Panc1 (cell line): ENCODE measurements around the gene CEP83. TPM values are rescaled to one million over a fixed set of nuclear protein-coding genes. Genes with fewer than 3 reads are reported as not detected.

ENCODE experiments used
- ATAC-seq: fragments of 200-7000 bp; cut with Tn5 transposase; 2 replicates; pipeline ENCODE4 v1.9.1; 2020; ENCODE audit warnings: mild to moderate bottlenecking, moderate library complexity
- BruUV-seq: library from RNA; stranded (reverse); fragments of 400-500 nt; replicated peaks from 2 replicates; lab custom pipeline; 2021; lab: Mats Ljungman, UMichigan
- CTCF ChIA-PET: fragments of 300-600 bp; sonication (Branson Sonifier 250); formaldehyde crosslinking; loops from one replicate; lab custom pipeline; 2022; ENCODE audit warnings: antibody characterized with exemption; lab: Charles Lee
- POLR2A ChIA-PET: fragments of 300-600 bp; sonication (Branson Sonifier 250); formaldehyde crosslinking; loops from one replicate; lab custom pipeline; 2022; ENCODE audit warnings: antibody characterized with exemption; lab: Charles Lee
- DNase-seq: peaks from one replicate; pipeline ENCODE4 v3.0.0-alpha.2; 2010; ENCODE audit warnings: low read depth, low spot score
- H3K27ac ChIP-seq: 2 replicates; pipeline ENCODE4 v1.5.1; 2011; ENCODE audit warnings: mild to moderate bottlenecking, low read length, inconsistent platforms
- H3K27me3 ChIP-seq: fragments of 200-500 bp; sonication (Bioruptor generic); 2 replicates; pipeline ENCODE4 v1.6.0; 2014; ENCODE audit warnings: low read length, inconsistent platforms; ENCODE audit not compliant: control insufficient read depth, insufficient read depth
- H3K36me3 ChIP-seq: fragments of 200-500 bp; sonication (Bioruptor generic); 2 replicates; pipeline ENCODE4 v1.5.1; 2014; ENCODE audit warnings: inconsistent platforms, mild to moderate bottlenecking, low read length, moderate library complexity; ENCODE audit not compliant: control insufficient read depth, insufficient read depth
- H3K4me1 ChIP-seq: 2 replicates; pipeline ENCODE4 v1.5.1; 2011; ENCODE audit warnings: inconsistent platforms, mild to moderate bottlenecking, low read length, moderate library complexity; ENCODE audit not compliant: control insufficient read depth, insufficient read depth
- H3K4me3 ChIP-seq, 2 experiments: 2 replicates each; pipeline ENCODE4 v1.5.1; 2011 to 2012; ENCODE audit warnings: low read depth in 2 of 2, low read length in 2 of 2, mild to moderate bottlenecking in 2 of 2, inconsistent platforms in 1 of 2, moderate library complexity in 1 of 2
- H3K9me3 ChIP-seq: fragments of 200-500 bp; sonication (Bioruptor generic); 2 replicates; pipeline ENCODE4 v1.5.1; 2014; ENCODE audit warnings: low read depth, mild to moderate bottlenecking, inconsistent platforms, low read length, moderate library complexity; ENCODE audit not compliant: control insufficient read depth, insufficient read depth
- POLR2AphosphoS5 ChIP-seq: IDR thresholded peaks from 2 replicates; pipeline ENCODE4 v1.6.1; 2012; ENCODE audit warnings: mild to moderate bottlenecking, low read depth, low read length, moderate library complexity
- SIN3A ChIP-seq: IDR thresholded peaks from 2 replicates; pipeline ENCODE4 v1.6.1; 2012; ENCODE audit warnings: low read depth, mild to moderate bottlenecking, low read length, moderate library complexity, borderline replicate concordance; ENCODE audit not compliant: insufficient read depth
- TCF7L2 ChIP-seq: IDR thresholded peaks from 2 replicates; pipeline ENCODE4 v1.6.1; 2011; ENCODE audit warnings: mild to moderate bottlenecking, low read depth, low read length, inconsistent platforms
- in situ Hi-C: cut with HindIII; loops from 2 replicates; pipeline ENCODE4 v1.10.0; 2016; ENCODE audit warnings: low sequenced_read_pairs, low pct_unique_long_range_greater_than_20kb
- intact Hi-C: fragments of 100-400 bp; cut with micrococcal nuclease; formaldehyde crosslinking; loops from one replicate; pipeline ENCODE4 v1.10.0; 2022; ENCODE audit not compliant: unreplicated experiment
- total RNA-seq: library from RNA; stranded (reverse); gene quantifications from one replicate; pipeline ENCODE4 v1.2.1, GENCODE V29; 2021; ENCODE audit not compliant: unreplicated experiment
- TF ChIP-seq, protein P1 (sequence below): fragments of 450-650 bp; IDR thresholded peaks from 2 replicates; pipeline ENCODE4 v1.5.1; 2017; ENCODE audit warnings: mild to moderate bottlenecking
- TF ChIP-seq, protein P2 (sequence below), 2 experiments: IDR thresholded peaks; 2 replicates each; pipeline ENCODE4 v1.6.1; 2011 to 2012; ENCODE audit warnings: low read depth in 2 of 2, control low read depth in 1 of 2, low read length in 1 of 2, mild to moderate bottlenecking in 1 of 2, moderate library complexity in 1 of 2; ENCODE audit not compliant: insufficient read depth in 1 of 2

CEP83 gene
- total RNA-seq, 1 experiment from 2014 or later, result 28.0 TPM

DNA sequence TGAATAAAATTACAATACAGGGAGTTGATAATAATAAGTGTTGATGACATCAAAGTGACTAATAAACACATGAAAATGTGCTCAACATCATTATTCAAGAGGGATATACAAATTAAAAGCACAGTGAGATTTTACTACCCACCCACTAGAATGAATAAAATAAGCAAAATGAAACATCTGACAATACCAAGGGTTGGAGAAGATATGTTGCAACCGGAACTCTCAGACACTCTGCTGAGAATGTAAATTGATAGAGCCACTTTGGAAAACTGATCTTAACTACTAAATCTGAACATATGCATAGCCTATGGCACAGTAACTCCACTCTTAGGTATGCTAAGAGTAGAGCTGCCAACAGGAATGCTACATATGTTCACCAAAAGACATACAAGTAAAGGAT is 44.0 kb upstream of the CEP83 start:
- CTCF ChIA-PET, result no interaction called here
- Histone ChIP-seq H3K27me3 (peaks cover 2% of the 10 kb centered on the region; the same call in 1 of the 2 replicates), H3K4me1 (no peaks in the 10 kb centered on the region), H3K27ac (no peak overlapping the region), H3K36me3 (no peaks in the 10 kb centered on the region), H3K9me3 (no peaks in the 10 kb centered on the region), H3K4me3 (no peak overlapping the region)
- in situ Hi-C loops (no loop called here), intact Hi-C loops (no loop called here)
- no TSS peak for BruUV-seq
- TF ChIP-seq, protein P1, sequence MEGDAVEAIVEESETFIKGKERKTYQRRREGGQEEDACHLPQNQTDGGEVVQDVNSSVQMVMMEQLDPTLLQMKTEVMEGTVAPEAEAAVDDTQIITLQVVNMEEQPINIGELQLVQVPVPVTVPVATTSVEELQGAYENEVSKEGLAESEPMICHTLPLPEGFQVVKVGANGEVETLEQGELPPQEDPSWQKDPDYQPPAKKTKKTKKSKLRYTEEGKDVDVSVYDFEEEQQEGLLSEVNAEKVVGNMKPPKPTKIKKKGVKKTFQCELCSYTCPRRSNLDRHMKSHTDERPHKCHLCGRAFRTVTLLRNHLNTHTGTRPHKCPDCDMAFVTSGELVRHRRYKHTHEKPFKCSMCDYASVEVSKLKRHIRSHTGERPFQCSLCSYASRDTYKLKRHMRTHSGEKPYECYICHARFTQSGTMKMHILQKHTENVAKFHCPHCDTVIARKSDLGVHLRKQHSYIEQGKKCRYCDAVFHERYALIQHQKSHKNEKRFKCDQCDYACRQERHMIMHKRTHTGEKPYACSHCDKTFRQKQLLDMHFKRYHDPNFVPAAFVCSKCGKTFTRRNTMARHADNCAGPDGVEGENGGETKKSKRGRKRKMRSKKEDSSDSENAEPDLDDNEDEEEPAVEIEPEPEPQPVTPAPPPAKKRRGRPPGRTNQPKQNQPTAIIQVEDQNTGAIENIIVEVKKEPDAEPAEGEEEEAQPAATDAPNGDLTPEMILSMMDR, result no peak
- TF ChIP-seq POLR2AphosphoS5 (no peak), SIN3A (no peak), TCF7L2 (no peak)
- TF ChIP-seq, protein P2, sequence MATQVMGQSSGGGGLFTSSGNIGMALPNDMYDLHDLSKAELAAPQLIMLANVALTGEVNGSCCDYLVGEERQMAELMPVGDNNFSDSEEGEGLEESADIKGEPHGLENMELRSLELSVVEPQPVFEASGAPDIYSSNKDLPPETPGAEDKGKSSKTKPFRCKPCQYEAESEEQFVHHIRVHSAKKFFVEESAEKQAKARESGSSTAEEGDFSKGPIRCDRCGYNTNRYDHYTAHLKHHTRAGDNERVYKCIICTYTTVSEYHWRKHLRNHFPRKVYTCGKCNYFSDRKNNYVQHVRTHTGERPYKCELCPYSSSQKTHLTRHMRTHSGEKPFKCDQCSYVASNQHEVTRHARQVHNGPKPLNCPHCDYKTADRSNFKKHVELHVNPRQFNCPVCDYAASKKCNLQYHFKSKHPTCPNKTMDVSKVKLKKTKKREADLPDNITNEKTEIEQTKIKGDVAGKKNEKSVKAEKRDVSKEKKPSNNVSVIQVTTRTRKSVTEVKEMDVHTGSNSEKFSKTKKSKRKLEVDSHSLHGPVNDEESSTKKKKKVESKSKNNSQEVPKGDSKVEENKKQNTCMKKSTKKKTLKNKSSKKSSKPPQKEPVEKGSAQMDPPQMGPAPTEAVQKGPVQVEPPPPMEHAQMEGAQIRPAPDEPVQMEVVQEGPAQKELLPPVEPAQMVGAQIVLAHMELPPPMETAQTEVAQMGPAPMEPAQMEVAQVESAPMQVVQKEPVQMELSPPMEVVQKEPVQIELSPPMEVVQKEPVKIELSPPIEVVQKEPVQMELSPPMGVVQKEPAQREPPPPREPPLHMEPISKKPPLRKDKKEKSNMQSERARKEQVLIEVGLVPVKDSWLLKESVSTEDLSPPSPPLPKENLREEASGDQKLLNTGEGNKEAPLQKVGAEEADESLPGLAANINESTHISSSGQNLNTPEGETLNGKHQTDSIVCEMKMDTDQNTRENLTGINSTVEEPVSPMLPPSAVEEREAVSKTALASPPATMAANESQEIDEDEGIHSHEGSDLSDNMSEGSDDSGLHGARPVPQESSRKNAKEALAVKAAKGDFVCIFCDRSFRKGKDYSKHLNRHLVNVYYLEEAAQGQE (IDR thresholded peaks at IDR 0.05; ENCODE audit: insufficient read depth in 1 of 2, low read depth in 2 of 2, low read length in 1 of 2), result no peak
- ATAC-seq, result no peak
- POLR2A ChIA-PET, result no interaction called here
- no peak for DNase-seq

DNA sequence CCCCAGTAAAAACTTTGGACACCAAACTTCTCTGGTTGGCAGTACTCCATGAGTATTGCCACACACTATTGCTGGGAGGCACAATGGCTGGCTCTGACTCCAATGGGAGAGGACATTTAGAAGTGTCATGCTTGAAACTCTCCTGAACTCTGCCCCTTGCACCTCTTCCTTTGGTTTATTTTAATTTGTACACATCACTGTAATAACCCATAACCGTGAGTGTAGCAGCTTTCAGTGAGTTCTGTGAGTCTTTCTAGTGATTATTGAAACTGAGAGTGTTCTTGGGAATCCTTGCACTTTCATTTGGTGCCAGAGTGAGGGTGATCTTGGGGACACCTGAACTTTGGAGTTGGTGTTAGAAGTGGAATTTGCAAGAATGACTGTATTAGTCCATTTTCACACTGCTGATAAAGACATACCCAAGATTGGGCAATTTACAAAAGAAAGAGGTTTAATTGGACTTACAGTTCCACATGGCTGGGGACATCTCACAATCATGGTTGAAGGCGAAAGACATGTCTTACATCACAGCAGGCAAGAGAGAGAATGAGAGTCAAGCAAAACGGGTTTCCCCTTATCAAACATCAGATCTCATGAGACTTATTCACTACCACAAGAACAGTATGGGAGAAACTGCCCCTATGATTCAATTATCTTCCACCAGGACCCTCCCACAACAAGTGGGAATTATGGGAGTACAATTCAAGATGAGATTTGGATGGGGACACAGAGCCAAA is 41.3 kb upstream of the CEP83 start:
- ATAC-seq (no peak), DNase-seq (no peak)
- no TSS peak for BruUV-seq
- no peak overlapping the region for H3K4me3 ChIP-seq
- in situ Hi-C loops, result no loop called here
- intact Hi-C loops, result no loop called here
- no peak overlapping the region for H3K27ac ChIP-seq
- POLR2A ChIA-PET, result no interaction called here
- CTCF ChIA-PET, result no interaction called here
- no peaks in the 10 kb centered on the region for H3K4me1 ChIP-seq
- TF ChIP-seq SIN3A, result no peak
- TF ChIP-seq TCF7L2, result no peak
- TF ChIP-seq, protein P2 (IDR thresholded peaks at IDR 0.05; ENCODE audit: insufficient read depth in 1 of 2, low read depth in 2 of 2, low read length in 1 of 2), result no peak
- TF ChIP-seq, protein P1, result no peak
- H3K27me3 ChIP-seq, result peaks cover 5% of the 10 kb centered on the region
- H3K9me3 ChIP-seq, result no peaks in the 10 kb centered on the region
- no peaks in the 10 kb centered on the region for H3K36me3 ChIP-seq
